Mesothelial cell of epicardium (in vitro differentiated cells): ENCODE data around the gene MED27. TPM values are rescaled to one million over a fixed set of nuclear protein-coding genes. Genes with fewer than 3 reads are reported as not detected.
A peak's percentile ranks its signal among the peaks of the same experiment; 100 is the strongest.

Source experiments
- DNase-seq, 2 experiments: peaks; one replicate each; pipeline ENCODE4 v3.0.0; 2021; ENCODE audit warnings: low spot score in 2 of 2; ENCODE audit not compliant: unreplicated experiment in 2 of 2
- H3K27ac Mint-ChIP-seq: 2 replicates; pipeline ENCODE4 v1.8.0; 2021; ENCODE audit warnings: mixed read lengths
- H3K27me3 Mint-ChIP-seq: 2 replicates; pipeline ENCODE4 v1.8.0; 2021; ENCODE audit warnings: low read depth, mixed read lengths
- H3K36me3 Mint-ChIP-seq: 2 replicates; pipeline ENCODE4 v1.8.0; 2021; ENCODE audit warnings: mixed read lengths
- H3K4me1 Mint-ChIP-seq: 2 replicates; pipeline ENCODE4 v1.8.0; 2021; ENCODE audit warnings: mixed read lengths
- H3K4me3 Mint-ChIP-seq: 2 replicates; pipeline ENCODE4 v1.8.0; 2021; ENCODE audit warnings: mild to moderate bottlenecking, moderate library complexity, mixed read lengths
- H3K9me3 Mint-ChIP-seq: 2 replicates; pipeline ENCODE4 v1.8.0; 2021; ENCODE audit warnings: mixed read lengths
- CTCF ChIP-seq: fragments of 200-600 bp; sonication (generic); IDR thresholded peaks from one replicate; pipeline ENCODE4 v1.5.0; 2021; ENCODE audit warnings: antibody characterized with exemption; ENCODE audit not compliant: unreplicated experiment
- total RNA-seq: library from RNA; stranded (reverse); gene quantifications from 3 replicates; pipeline ENCODE4 v1.2.1, GENCODE V29; 2021

The MED27 gene
- total RNA-seq, 1 donor from 2014 or later = 29.0 TPM

DNA sequence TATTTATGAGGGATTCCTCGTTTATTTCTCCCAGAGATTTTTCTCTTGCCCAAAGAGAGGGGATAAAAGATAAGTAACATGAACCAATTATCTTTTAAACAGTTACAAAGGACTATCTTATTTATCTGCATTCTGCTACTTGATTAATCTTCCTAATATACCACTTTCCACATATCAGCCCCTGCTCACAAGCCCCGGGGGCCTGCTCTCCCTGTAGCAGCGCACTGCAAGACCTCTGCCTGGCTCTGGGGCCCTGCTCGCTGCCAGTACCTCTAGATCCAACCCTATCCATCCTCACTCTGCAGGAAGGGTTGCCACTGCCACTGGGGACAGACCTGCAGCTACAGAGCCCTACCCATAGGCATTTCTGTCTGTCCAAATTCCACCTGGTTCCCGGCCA, 75.3 kb downstream of the MED27 start:
- peaks cover 50% of the 10 kb centered on the region for H3K4me1 Mint-ChIP-seq
- peaks cover 8% of the 10 kb centered on the region for H3K36me3 Mint-ChIP-seq
- TF ChIP-seq CTCF = no peak
- H3K9me3 Mint-ChIP-seq = peaks cover 6% of the 10 kb centered on the region
- H3K4me3 Mint-ChIP-seq = no peak overlapping the region
- H3K27me3 Mint-ChIP-seq = no peaks in the 10 kb centered on the region
- H3K27ac Mint-ChIP-seq = no peak overlapping the region
- no peak for DNase-seq

- Mint-ChIP-seq H3K4me1 (peaks cover 48% of the 10 kb centered on the region), H3K27me3 (no peaks in the 10 kb centered on the region), H3K36me3 (peaks cover 8% of the 10 kb centered on the region), H3K9me3 (peaks cover 6% of the 10 kb centered on the region), H3K27ac (peak overlapping the region; percentile 50), H3K4me3 (no peak overlapping the region)
- no peak for DNase-seq
- no peak for TF ChIP-seq CTCF
These were observed 75.8 kb downstream of the MED27 start for GRCh38 chr9:132003896-132004295.

DNA sequence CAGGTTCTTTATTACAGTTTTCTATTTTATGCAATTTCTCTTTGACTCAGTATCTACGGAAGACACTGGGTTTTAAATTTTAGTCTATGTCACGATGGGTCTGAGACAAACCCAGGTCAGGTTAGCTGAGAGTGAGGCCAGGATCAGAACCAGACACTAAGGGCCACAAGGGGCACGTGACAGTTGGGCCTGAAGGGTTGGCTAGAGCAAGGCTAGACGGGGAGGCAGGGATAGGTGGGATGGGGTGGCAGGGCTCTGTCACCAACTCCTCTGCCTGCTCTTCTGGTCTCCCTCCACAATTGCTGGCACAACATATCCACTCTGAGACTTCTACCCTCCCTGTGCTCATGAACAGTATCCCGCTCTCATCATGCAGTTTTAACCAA, 76.4 kb downstream of the MED27 start:
- no peak for TF ChIP-seq CTCF
- no peak overlapping the region for H3K27ac Mint-ChIP-seq
- peaks cover 43% of the 10 kb centered on the region for H3K4me1 Mint-ChIP-seq
- H3K36me3 Mint-ChIP-seq = peaks cover 8% of the 10 kb centered on the region
- no peaks in the 10 kb centered on the region for H3K27me3 Mint-ChIP-seq
- no peak overlapping the region for H3K4me3 Mint-ChIP-seq
- DNase-seq = no peak
- peaks cover 6% of the 10 kb centered on the region for H3K9me3 Mint-ChIP-seq

DNA sequence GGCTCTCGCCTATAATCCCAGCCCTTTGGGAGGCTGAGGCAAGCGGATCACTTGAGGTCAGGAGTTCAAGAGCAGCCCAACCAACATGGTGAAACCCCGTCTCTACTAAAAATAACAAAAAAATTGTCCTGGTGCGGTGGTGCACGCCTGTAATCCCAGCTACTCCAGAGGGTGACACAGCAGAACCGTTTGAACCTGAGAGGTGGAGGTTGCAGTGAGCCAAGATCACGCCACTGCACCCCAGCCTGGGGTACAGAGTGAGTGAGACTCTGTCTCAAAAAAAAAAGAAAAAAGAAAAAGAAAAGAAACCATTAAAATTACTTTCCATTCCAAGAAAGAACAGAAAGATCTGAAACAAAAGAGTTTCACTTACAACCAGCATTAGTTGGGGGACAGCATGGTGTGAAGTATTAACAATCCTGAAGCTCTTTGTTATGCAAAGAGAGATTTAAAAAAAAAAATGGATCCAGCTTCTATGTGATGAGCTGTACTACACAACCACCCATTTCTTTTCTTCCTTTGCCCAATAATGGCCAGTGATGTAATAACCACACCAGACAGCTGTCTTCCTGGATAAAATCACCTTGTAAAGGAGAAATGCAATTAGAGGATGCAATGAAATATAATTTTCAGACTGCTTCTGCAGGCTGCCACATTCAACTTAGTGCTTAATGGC, 76.9 kb downstream of the MED27 start:
- DNase-seq = no peak
- H3K4me3 Mint-ChIP-seq = no peak overlapping the region

DNA sequence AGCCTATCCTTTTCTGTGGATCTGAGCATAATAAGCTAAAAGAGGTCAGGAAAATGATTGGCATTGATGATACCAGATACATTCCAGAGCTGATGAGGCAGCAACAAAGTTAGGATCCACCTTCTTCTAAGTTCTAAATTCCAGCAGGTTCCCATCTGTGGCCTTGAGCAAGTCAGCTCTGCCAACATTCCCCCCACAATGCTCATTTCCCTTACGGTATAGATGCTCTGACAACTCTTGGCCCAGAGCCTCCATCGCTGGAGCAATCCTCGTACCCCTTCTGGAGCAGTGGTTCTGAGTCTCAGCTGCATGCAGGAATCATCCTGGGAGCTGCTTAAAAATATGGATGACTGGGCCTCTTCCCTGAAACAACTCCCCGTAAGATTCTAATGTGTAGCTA, 78.1 kb downstream of the MED27 start:
- TF ChIP-seq CTCF = no peak
- DNase-seq = no peak
- Mint-ChIP-seq H3K27ac (no peak overlapping the region), H3K4me3 (no peak overlapping the region), H3K27me3 (no peaks in the 10 kb centered on the region), H3K4me1 (peaks cover 43% of the 10 kb centered on the region), H3K9me3 (peaks cover 6% of the 10 kb centered on the region), H3K36me3 (peaks cover 8% of the 10 kb centered on the region)

More for the DNA sequence above, 76.9 kb downstream of the MED27 start:
- Mint-ChIP-seq H3K9me3 (peaks cover 6% of the 10 kb centered on the region), H3K36me3 (peaks cover 8% of the 10 kb centered on the region), H3K27ac (no peak overlapping the region), H3K27me3 (no peaks in the 10 kb centered on the region), H3K4me1 (peaks cover 44% of the 10 kb centered on the region)
- no peak for TF ChIP-seq CTCF
